PC-9 (cell line): Measurements from ENCODE around the gene CHST15.

Experiments
- EZH2 ChIP-seq: fragments of 200-600 bp; sonication (generic); IDR thresholded peaks from 2 replicates; pipeline ENCODE4 v1.8.0; 2017; ENCODE audit warnings: antibody characterized with exemption, low read depth
- TF ChIP-seq, protein P1 (sequence below): fragments of 200-600 bp; sonication (generic); conservative IDR thresholded peaks from 2 replicates; pipeline ENCODE4 v1.6.1; 2017; ENCODE audit warnings: mixed run types, antibody characterized with exemption, mild to moderate bottlenecking, moderate library complexity

DNA sequence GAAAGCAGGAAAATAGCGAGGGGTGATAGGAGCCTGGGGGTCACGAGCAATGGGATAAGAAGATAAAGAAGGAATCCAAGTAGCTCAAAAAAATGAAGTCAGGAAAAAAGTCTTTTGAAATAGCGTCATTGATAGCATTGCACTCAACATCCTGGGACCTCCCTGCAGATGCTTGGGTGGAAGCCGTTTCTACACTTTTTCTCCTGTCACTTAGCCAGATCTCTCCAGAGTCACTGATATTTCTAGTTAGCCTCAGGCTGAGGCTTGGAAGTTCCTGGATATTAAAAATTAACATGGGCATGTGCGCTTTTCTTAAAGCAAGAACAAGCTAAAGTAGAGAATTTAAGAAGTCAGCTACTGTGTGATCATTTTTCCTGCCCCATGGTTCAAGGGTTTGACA lies 39.5 kb upstream of the CHST15 start:
- TF ChIP-seq, protein P1, sequence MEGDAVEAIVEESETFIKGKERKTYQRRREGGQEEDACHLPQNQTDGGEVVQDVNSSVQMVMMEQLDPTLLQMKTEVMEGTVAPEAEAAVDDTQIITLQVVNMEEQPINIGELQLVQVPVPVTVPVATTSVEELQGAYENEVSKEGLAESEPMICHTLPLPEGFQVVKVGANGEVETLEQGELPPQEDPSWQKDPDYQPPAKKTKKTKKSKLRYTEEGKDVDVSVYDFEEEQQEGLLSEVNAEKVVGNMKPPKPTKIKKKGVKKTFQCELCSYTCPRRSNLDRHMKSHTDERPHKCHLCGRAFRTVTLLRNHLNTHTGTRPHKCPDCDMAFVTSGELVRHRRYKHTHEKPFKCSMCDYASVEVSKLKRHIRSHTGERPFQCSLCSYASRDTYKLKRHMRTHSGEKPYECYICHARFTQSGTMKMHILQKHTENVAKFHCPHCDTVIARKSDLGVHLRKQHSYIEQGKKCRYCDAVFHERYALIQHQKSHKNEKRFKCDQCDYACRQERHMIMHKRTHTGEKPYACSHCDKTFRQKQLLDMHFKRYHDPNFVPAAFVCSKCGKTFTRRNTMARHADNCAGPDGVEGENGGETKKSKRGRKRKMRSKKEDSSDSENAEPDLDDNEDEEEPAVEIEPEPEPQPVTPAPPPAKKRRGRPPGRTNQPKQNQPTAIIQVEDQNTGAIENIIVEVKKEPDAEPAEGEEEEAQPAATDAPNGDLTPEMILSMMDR: no peak
- no peak for TF ChIP-seq EZH2
